Caco-2 (cell line): ENCODE data around the gene NCCRP1. TPM values are rescaled to one million over a fixed set of nuclear protein-coding genes. Genes with fewer than 3 reads are reported as not detected.
"Not testable (repeated sequence)": the region's sequence is repeated elsewhere in the genome, so short reads cannot be mapped to it uniquely, and the experiment has no call there.

Experiments
- BruUV-seq: library from RNA; stranded (reverse); fragments of 400-500 nt; replicated peaks from 2 replicates; lab custom pipeline; 2021; lab: Mats Ljungman, UMichigan
- CTCF ChIA-PET: fragments of 300-600 bp; sonication (Branson Sonifier 250); formaldehyde crosslinking; loops from one replicate; lab custom pipeline; 2022; ENCODE audit warnings: antibody characterized with exemption; lab: Charles Lee
- POLR2A ChIA-PET: fragments of 300-600 bp; sonication (Branson Sonifier 250); formaldehyde crosslinking; loops from one replicate; lab custom pipeline; 2022; ENCODE audit warnings: antibody characterized with exemption; lab: Charles Lee
- DNase-seq, 2 experiments: peaks; one replicate each; pipeline versions ENCODE4 v3.0.0 to v3.0.0-alpha.2; 2020 to 2022
- H3K27me3 ChIP-seq: replicated peaks from 2 replicates; pipeline ENCODE4 v1.6.0; 2011; ENCODE audit warnings: low read length; ENCODE audit not compliant: control insufficient read depth, insufficient read depth
- H3K36me3 ChIP-seq: 2 replicates; pipeline ENCODE4 v1.5.1; 2011; ENCODE audit warnings: low read length; ENCODE audit not compliant: control insufficient read depth, insufficient read depth
- H3K4me1 ChIP-seq: fragments of 250-450 bp; sonication (Bioruptor Pico); 2 replicates; pipeline ENCODE4 v1.5.1; 2020; ENCODE audit warnings: mild to moderate bottlenecking
- H3K4me3 ChIP-seq: 2 replicates; pipeline ENCODE4 v1.5.1; 2011; ENCODE audit warnings: low read depth, mild to moderate bottlenecking, control low read depth, low read length
- H3K9me3 ChIP-seq: fragments of 250-450 bp; sonication (Bioruptor Pico); 2 replicates; pipeline ENCODE4 v1.5.1; 2020; ENCODE audit warnings: mild to moderate bottlenecking, moderate library complexity
- H3K27ac Mint-ChIP-seq: one replicate; pipeline ENCODE4 v1.8.0; 2022; ENCODE audit warnings: mixed read lengths; ENCODE audit not compliant: unreplicated experiment
- H3K27me3 Mint-ChIP-seq: one replicate; pipeline ENCODE4 v1.8.0; 2022; ENCODE audit warnings: mixed read lengths; ENCODE audit not compliant: insufficient read depth, unreplicated experiment
- H3K36me3 Mint-ChIP-seq: one replicate; pipeline ENCODE4 v1.8.0; 2022; ENCODE audit warnings: mild to moderate bottlenecking, mixed read lengths; ENCODE audit not compliant: insufficient read depth, unreplicated experiment
- H3K4me1 Mint-ChIP-seq: one replicate; pipeline ENCODE4 v1.8.0; 2022; ENCODE audit warnings: low read depth, mixed read lengths; ENCODE audit not compliant: unreplicated experiment
- H3K4me3 Mint-ChIP-seq: one replicate; pipeline ENCODE4 v1.8.0; 2022; ENCODE audit warnings: mild to moderate bottlenecking, moderate library complexity, mixed read lengths; ENCODE audit not compliant: unreplicated experiment
- H3K9me3 Mint-ChIP-seq: one replicate; pipeline ENCODE4 v1.8.0; 2022; ENCODE audit warnings: mixed read lengths; ENCODE audit not compliant: unreplicated experiment
- intact Hi-C: fragments of 100-400 bp; cut with micrococcal nuclease; formaldehyde crosslinking; loops from one replicate; pipeline ENCODE4 v1.10.0; 2022; ENCODE audit not compliant: unreplicated experiment
- total RNA-seq: library from RNA; stranded (reverse); gene quantifications from 2 replicates; pipeline ENCODE4 v1.2.3, GENCODE V29; 2022
- TF ChIP-seq, protein P1 (sequence below), 2 experiments: fragments of 200-600 bp in 1 of 2; IDR thresholded peaks; 1 replicate in 1 of 2; 2 replicates in 1 of 2; pipeline versions ENCODE4 v1.5.1 to v1.8.0; 2011 to 2022; ENCODE audit warnings: antibody characterized with exemption in 1 of 2, control low read depth in 1 of 2, inconsistent platforms in 1 of 2, low read depth in 1 of 2, low read length in 1 of 2, mild to moderate bottlenecking in 1 of 2, moderate library complexity in 1 of 2; ENCODE audit not compliant: insufficient read depth in 1 of 2, severe bottlenecking in 1 of 2, unreplicated experiment in 1 of 2

Gene NCCRP1
- total RNA-seq, 1 experiment from 2014 or later: 0.39 TPM

- H3K27ac Mint-ChIP-seq: no peak overlapping the region
- H3K9me3 Mint-ChIP-seq: peaks cover 13% of the 10 kb centered on the region
- H3K4me1 ChIP-seq: no peaks in the 10 kb centered on the region
- no peaks in the 10 kb centered on the region for H3K36me3 ChIP-seq
- CTCF ChIA-PET: no interaction called here
- no peaks in the 10 kb centered on the region for H3K4me1 Mint-ChIP-seq
- H3K36me3 Mint-ChIP-seq: peaks cover 5% of the 10 kb centered on the region
- DNase-seq: no peak
- no peaks in the 10 kb centered on the region for H3K27me3 Mint-ChIP-seq
- no TSS peak for BruUV-seq
- intact Hi-C loops: no loop called here
- H3K27me3 ChIP-seq: no peaks in the 10 kb centered on the region
- no peak overlapping the region for H3K4me3 ChIP-seq
- TF ChIP-seq, protein P1, sequence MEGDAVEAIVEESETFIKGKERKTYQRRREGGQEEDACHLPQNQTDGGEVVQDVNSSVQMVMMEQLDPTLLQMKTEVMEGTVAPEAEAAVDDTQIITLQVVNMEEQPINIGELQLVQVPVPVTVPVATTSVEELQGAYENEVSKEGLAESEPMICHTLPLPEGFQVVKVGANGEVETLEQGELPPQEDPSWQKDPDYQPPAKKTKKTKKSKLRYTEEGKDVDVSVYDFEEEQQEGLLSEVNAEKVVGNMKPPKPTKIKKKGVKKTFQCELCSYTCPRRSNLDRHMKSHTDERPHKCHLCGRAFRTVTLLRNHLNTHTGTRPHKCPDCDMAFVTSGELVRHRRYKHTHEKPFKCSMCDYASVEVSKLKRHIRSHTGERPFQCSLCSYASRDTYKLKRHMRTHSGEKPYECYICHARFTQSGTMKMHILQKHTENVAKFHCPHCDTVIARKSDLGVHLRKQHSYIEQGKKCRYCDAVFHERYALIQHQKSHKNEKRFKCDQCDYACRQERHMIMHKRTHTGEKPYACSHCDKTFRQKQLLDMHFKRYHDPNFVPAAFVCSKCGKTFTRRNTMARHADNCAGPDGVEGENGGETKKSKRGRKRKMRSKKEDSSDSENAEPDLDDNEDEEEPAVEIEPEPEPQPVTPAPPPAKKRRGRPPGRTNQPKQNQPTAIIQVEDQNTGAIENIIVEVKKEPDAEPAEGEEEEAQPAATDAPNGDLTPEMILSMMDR (IDR thresholded peaks at IDR 0.05; ENCODE audit: insufficient read depth in 1 of 2, low read depth in 1 of 2, low read length in 1 of 2, severe bottlenecking in 1 of 2, unreplicated experiment in 1 of 2): no peak
- H3K4me3 Mint-ChIP-seq: no peak overlapping the region
- POLR2A ChIA-PET: no interaction called here
- peaks cover 11% of the 10 kb centered on the region for H3K9me3 ChIP-seq
These were observed 20.3 kb downstream of the NCCRP1 start for GRCh38 chr19:39217094-39217493.

DNA sequence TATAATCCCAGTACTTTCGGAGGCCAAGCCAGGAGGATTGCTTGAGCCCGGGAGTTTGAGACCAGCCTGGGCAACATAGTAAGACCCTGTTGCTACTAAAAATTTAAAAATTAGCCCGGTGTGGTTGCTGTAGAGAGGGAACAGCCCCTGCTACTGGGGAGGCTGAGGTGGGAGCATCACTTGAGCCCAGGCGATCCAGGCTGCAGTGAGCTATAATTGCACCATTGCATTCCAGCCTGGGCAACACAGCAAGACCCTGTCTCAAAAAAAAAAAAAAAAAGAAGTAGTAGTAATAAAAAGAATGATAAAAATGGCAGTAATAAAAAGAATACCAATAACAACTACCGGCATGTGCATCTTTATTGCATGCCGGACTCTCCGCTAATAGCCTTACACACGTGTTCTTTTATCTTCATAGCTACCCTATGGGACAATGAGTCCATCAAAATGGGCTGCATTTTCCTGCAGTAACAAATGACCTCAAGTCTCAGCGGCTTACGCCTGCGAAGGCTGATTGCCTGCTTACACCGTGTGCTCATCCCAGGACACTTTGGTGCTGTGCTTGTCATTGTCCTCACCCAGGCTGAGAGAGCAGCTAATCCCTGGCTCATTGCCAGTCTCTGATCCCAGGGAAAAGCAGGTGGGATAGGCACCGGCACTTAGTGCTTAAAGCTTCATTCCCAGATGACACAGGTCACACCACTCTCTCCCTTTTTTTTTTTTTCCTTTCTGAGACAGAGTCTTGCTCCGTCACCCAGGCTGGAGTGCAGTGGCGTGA lies 21.7 kb downstream of the NCCRP1 start:
- no peaks in the 10 kb centered on the region for H3K36me3 ChIP-seq
- H3K4me3 ChIP-seq: no peak overlapping the region
- Mint-ChIP-seq H3K27ac (no peak overlapping the region), H3K27me3 (no peaks in the 10 kb centered on the region), H3K4me3 (no peak overlapping the region), H3K36me3 (peaks cover 5% of the 10 kb centered on the region), H3K9me3 (peaks cover 13% of the 10 kb centered on the region), H3K4me1 (no peaks in the 10 kb centered on the region)
- no TSS peak for BruUV-seq
- TF ChIP-seq, protein P1 (IDR thresholded peaks at IDR 0.05; ENCODE audit: insufficient read depth in 1 of 2, low read depth in 1 of 2, low read length in 1 of 2, severe bottlenecking in 1 of 2, unreplicated experiment in 1 of 2): no peak
- H3K9me3 ChIP-seq: peaks cover 11% of the 10 kb centered on the region
- ChIA-PET CTCF (interaction anchor here (0.6 kb wide), 1 partner anchor 14 kb away, joined by 3 read pairs; no protein-coding TSS in a partner anchor), POLR2A (no interaction called here)
- no peak for DNase-seq
- H3K4me1 ChIP-seq: no peaks in the 10 kb centered on the region
- intact Hi-C loops: no loop called here
- H3K27me3 ChIP-seq: no peaks in the 10 kb centered on the region

DNA sequence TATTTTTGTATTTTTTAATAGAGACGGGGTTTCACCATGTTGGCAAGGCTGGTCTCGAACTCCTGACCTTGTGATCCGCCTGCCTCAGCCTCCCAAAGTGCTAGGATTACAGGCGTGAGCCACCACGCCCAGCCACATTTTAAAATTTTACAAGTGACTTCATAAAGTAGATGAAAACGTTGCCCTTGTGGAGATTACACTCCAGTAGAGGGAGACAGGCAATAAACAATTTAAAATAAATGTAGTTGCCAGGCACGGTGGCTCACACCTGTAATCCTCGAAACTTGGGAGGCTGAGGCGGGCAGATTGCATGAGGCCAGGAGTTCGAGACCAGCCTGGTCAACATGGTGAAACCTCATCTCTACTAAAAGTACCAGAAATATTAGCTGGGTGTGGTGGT lies 22.3 kb downstream of the NCCRP1 start:
- BruUV-seq, CTCF ChIA-PET: not testable (repeated sequence)

More for the DNA sequence above, 22.3 kb downstream of the NCCRP1 start:
- POLR2A ChIA-PET, H3K4me1 ChIP-seq, H3K36me3 Mint-ChIP-seq, H3K4me3 Mint-ChIP-seq, H3K4me3 ChIP-seq, DNase-seq, H3K27me3 ChIP-seq, intact Hi-C loops, H3K27me3 Mint-ChIP-seq, H3K36me3 ChIP-seq, H3K27ac Mint-ChIP-seq, H3K4me1 Mint-ChIP-seq: not testable (repeated sequence)
- peaks cover 13% of the 10 kb centered on the region for H3K9me3 Mint-ChIP-seq
- peaks cover 11% of the 10 kb centered on the region for H3K9me3 ChIP-seq
